ENCODE measurements around the gene SLC6A5. TPM values are rescaled to one million over a fixed set of nuclear protein-coding genes. Genes with fewer than 3 reads are reported as not detected.

SLC6A5 gene
- total and polyA plus RNA-seq, 2 of the 8 experiments (the other 6 are each of a cell fraction or from before 2014, with no cell fraction given), result not detected

- Histone ChIP-seq H3K79me1 (ENCODE audit: low read depth, low read length) (no peaks in the 10 kb centered on the region), H3K56ac (replicated peaks; ENCODE audit: insufficient read length, low read depth, low read length) (no peak overlapping the region), H3K27me3 (replicated peaks in 1 of 4; ENCODE audit: control insufficient read depth in 3 of 4, extremely low read depth in 1 of 4, insufficient read depth in 3 of 4, low read length in 3 of 4) (peaks cover 4 to 10% (median 10%) of the 10 kb centered on the region in 4 experiments), H4K8ac (ENCODE audit: extremely low read depth, insufficient read depth, low read length) (no peak overlapping the region), H3K9me3 (ENCODE audit: insufficient read depth in 2 of 2, low read depth in 1 of 2, low read length in 1 of 2) (no peaks in the 10 kb centered on the region), H4K5ac (ENCODE audit: insufficient read length, low read depth, low read length) (no peak overlapping the region), H3K18ac (ENCODE audit: extremely low read depth, low read length) (no peak overlapping the region), H2AK5ac (ENCODE audit: low read depth, low read length) (no peak overlapping the region), H2BK20ac (ENCODE audit: low read length) (no peak overlapping the region), H3K27ac (ENCODE audit: low read depth, low read length) (no peak overlapping the region), H2BK5ac (ENCODE audit: low read depth, low read length) (no peak overlapping the region), H2AFZ (ENCODE audit: low read length) (no peak overlapping the region), H3K4me1 (replicated peaks in 1 of 4; ENCODE audit: control insufficient read depth in 3 of 4, insufficient read depth in 4 of 4, low read length in 3 of 4) (peaks cover 0 to 7% (median 2%) of the 10 kb centered on the region in 4 experiments; a peak in 3 of 7 replicates), H3K79me2 (ENCODE audit: control insufficient read depth in 1 of 2, insufficient read depth in 2 of 2, low read length in 2 of 2) (no peaks in the 10 kb centered on the region), H3K14ac (ENCODE audit: insufficient read length) (no peak overlapping the region), H3K4ac (replicated peaks; ENCODE audit: insufficient read length, low read depth, low read length) (no peak overlapping the region), H3K36me3 (ENCODE audit: control insufficient read depth in 2 of 4, insufficient read depth in 4 of 4, low read length in 3 of 4) (no peaks in the 10 kb centered on the region), H3K9ac (replicated peaks in 1 of 4; ENCODE audit: extremely low read depth in 1 of 4, low read depth in 3 of 4, low read length in 3 of 4) (no peak overlapping the region), H3K4me2 (ENCODE audit: insufficient read depth in 1 of 2, low read depth in 2 of 2, low read length in 2 of 2) (no peak overlapping the region), H4K91ac (replicated peaks; ENCODE audit: insufficient read length, low read length) (no peak overlapping the region), H3K23ac (ENCODE audit: insufficient read length) (no peak overlapping the region), H2BK120ac (replicated peaks; ENCODE audit: low read depth, low read length) (no peak overlapping the region), H3K4me3 (ENCODE audit: extremely low read depth in 1 of 4, insufficient read depth in 2 of 4, low read depth in 3 of 4, low read length in 4 of 4) (no peak overlapping the region), H3K23me2 (ENCODE audit: low read depth, low read length) (peaks cover 1% of the 10 kb centered on the region; the same call in 1 of the 2 replicates), H2BK15ac (ENCODE audit: low read length) (no peak overlapping the region), H2BK12ac (ENCODE audit: low read depth, low read length) (no peak overlapping the region), H4K20me1 (replicated peaks in 1 of 2; ENCODE audit: control insufficient read depth in 1 of 2, insufficient read depth in 2 of 2, low read length in 2 of 2) (peaks cover 0 to 3% of the 10 kb centered on the region in 2 experiments)
- FAIRE-seq (no peak), DNase-seq (ENCODE audit: low read depth in 1 of 2, low spot score in 2 of 2) (no peak)
- ChIA-PET POLR2A (ENCODE audit: partially characterized antibody) (no interaction called here), CTCF (ENCODE audit: partially characterized antibody) (interaction anchor here (0.6 to 1.2 kb wide), 4 partner anchors 9 to 839 kb away, joined by 3 to 4 read pairs (median 3); no protein-coding TSS in a partner anchor)
- 85% methylated on average over 2 of the region's 2 CpGs; no CpG with 5 or more reads in 1 of the 2 experiments for WGBS, 2 experiments (ENCODE audit: extremely low coverage in 1 of 2, insufficient coverage in 1 of 2, insufficient read length in 1 of 2, insufficient replicate concordance in 2 of 2, low coverage in 1 of 2, low lambda C conversion rate in 2 of 2, missing lambda C conversion rate in 1 of 2)
Observed at GRCh38 chr11:20676658-20677057, 77.2 kb downstream of the SLC6A5 start.
